HG03432 (cell line): ENCODE results near the gene KIFBP.
A peak's percentile ranks its signal among the peaks of the same experiment; 100 is the strongest.
"Not testable (repeated sequence)": the region's sequence is repeated elsewhere in the genome, so short reads cannot be mapped to it uniquely, and the experiment has no call there.

Source experiments
- ATAC-seq: cut with Tn5 transposase; IDR thresholded peaks from one replicate; pipeline ENCODE4 v1.9.1; 2021; ENCODE audit warnings: mild to moderate bottlenecking, moderate library complexity; ENCODE audit not compliant: unreplicated experiment

Gene KIFBP

DNA sequence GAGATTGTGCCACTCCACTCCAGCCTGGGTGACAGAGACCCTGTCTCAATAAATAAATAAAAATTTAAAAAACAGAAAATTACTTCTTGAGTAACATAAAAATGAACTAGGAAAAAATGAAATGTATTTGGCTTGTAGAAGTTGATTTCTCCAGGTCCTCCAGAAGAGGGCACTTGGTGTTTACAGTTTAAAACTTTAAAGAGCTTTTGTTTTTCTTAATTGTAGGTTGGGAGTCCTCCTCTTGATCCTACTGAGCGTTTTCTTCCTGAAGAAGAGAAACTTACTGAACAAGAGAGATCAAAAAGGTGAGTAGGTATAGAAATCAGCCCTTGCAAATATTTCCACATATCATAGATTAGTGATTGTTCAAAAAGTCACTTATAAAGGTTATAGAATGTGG lies 16.2 kb downstream of the KIFBP start:
- ATAC-seq, result no peak

- ATAC-seq, result no peak
Measured at GRCh38 chr10:69005704-69006485, 17.3 kb downstream of the KIFBP start.

DNA sequence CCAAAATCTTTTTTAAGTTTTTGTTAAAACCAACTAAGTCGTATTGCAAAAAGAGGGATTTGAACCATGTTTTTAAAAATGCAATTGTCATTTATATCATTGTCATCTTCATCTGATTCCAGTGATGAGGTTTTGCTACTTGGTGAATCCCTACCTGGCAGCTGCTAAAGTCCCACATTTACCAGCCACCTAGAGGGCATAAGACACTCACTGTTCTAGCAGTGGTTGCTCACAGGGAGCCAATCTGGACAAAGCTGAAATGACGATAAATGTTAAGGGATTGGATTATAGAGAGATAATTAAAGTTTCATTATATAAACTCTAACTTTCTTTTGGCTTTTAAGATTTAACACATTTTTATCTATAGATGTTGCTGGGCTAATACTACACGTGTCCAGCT lies 18.7 kb downstream of the KIFBP start:
- no peak for ATAC-seq

DNA sequence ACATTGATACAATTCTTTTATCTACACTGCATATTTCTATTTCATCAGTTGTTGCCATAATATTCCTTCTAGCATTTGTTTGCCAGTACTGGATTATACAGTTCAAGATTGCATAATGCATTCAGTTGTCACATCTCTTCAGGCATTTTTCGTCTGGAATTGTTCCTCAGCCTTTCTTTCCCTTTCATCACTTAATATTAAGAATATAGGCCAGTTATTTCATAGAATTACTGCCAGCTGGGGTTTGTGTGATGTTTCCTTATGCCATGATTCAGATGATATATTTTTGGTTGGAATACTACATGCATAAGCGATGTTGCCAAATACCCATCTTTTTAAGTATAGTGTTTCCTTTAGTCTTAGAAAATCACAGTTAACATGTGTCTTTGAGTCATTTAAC lies 20.8 kb downstream of the KIFBP start:
- ATAC-seq, result no peak

- ATAC-seq, result no peak
Measured at GRCh38 chr10:69010151-69010640, 21.6 kb downstream of the KIFBP start.

- not testable (repeated sequence) for ATAC-seq
Measured at GRCh38 chr10:69012778-69013177, 24.2 kb downstream of the KIFBP start.

DNA sequence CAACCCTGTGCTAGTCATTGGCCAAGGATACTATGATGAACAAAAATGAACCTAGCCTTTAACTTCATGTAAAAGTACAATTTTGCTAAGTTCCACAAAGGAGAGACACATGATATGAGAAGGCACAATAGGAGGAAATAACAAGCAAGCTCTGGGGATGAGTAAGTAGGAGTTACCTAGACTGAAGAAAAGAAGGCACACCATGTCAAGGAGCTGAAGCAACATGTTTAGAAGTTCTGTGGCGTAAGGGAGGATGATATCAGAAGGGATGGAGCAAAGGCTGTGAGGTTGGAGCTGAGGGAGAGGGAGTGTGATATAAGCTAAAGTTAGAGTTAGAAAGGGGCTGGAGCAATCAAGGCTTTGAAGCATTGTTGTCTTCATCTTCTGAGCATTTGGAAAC lies 25.6 kb downstream of the KIFBP start:
- no peak for ATAC-seq

DNA sequence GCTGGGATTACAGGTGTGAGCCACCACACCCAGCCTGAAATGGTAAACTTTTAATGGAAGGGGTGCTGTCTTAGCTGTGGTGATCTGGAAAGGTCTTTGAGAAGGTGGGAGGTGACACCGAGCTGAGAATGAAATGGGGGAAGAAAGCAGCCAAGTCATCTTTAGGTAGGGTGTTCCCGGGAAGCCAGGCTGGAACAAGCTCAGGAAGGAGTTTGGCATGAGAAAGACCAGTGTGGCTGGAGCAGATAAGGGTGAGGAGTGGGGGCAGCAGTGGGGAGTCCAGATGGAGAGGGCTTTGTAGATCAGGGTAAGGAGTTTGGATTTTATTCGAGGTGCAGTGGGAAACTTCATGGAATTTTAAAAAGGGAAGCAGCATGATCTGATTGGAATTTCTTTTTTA lies 30.0 kb downstream of the KIFBP start:
- no peak for ATAC-seq

- no peak for ATAC-seq
Measured at GRCh38 chr10:69022611-69023010, 34.0 kb downstream of the KIFBP start.

DNA sequence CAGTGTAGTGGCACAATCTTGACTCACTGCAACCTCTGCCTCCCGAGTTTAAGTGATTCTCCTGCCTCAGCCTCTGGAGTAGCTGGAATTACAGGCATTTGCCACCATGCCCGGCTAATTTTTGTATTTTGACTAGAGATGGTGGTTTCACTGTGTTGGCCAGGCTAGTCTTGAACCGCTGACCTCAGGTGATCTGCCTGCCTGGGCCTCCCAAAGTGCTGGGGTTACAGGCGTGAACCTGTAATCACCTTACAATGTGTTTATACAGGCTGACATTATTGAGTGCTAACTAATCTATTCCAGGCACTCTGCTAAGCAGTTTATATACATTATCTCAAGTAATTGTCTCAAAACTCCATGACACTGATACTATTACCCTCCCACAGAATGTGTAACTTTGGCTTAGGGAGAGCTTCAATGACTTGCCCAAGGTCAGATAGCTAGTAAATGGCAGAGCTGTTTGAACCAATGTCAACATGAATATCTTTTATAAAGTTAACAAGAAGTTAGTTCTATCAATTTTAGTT lies 36.8 kb downstream of the KIFBP start:
- ATAC-seq, result no peak

GRCh38 chr10:69033256-69033655 lies 44.7 kb downstream of the KIFBP start:
- no peak for ATAC-seq

DNA sequence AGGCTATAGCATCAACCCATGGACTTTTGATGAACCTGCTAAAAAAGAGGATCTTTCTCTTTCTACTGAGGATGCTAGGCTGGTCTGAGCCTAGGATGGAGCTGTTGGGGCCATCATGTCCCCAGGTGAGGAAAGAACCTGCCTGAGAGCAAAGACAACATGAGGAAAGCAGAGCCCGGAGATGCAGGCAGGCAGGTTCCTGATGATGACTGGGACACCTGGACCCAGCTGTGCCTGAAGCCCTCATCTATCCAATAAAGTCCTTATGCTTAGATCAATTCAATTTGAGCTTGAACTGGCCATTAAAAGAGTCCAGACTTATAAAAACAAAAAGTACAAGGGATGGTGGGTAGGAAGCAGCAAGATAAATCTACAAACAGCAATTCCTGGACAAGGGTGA lies 48.9 kb downstream of the KIFBP start:
- ATAC-seq, result no peak

GRCh38 chr10:69040904-69041303 lies 52.3 kb downstream of the KIFBP start:
- ATAC-seq, result not testable (repeated sequence)

GRCh38 chr10:69042417-69042816 lies 53.8 kb downstream of the KIFBP start:
- ATAC-seq, result no peak

DNA sequence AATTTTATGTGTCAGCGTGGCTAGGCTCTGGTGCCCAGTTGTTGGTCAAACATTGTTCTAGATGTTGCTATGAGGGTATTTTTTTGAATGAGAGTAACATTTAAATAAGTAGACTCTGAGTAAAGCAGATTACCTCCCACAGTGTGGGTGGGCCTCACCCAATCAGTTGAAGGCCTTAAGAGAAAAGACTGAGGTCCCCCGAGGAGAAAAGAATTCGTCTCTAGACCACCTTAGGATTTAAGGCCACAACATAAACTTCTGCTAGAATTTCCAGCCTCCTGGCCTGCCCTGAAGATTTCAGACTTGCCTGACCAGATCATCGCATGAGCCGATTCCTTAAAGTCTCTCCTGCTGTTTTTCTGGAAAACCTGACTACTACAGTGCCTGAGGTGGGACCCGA lies 54.2 kb downstream of the KIFBP start:
- ATAC-seq, result no peak

DNA sequence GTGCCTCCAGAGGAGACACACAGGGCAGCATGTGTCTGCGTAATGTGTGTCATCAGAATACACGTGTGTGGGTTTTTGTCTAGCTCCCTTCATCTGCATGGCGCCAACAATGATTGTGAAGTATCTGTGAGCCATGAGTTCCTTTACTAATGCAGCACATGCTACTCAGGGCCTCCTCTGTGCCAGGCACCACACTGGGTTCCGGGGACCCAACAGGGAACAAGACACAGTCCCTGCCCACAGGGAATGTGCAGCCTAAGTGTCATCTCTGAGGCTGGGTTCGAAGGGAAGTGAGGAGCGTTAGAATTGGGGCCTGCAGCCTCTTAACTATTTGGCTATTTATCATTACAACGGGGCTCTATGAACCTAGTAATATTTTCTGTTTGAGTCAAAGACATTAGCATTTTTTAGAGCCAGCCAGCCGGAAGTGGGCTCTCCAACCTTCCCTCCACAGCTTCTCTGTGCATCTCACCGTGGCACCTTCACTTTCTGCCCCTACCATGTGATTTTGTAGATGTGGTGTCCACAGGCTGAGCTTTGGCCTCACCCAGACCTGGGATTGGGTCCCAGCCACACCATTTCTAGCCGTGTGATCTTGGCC lies 55.4 kb downstream of the KIFBP start:
- peak; percentile 55 for ATAC-seq

DNA sequence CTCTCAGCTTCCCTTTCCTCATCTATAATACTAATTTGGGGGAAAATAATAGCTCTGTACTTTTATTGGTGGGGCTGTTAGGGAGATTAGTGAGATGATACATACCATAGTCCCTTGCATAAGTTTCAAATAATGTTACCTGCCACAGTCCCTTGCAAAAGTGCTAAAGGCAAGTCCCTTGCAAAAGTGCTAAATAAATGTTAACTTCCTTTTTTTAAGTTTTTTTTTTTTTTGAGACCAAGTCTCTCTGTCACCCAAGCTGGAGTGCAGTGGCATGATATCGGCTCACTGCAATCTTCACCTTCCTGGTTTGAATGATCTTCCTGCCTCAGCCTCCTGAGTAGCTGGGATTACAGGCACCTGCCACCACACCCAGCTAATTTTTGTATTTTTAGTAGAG lies 55.9 kb downstream of the KIFBP start:
- ATAC-seq, result peak; percentile 2

GRCh38 chr10:69045441-69046300 lies 57.1 kb downstream of the KIFBP start:
- ATAC-seq, result peak; percentile 64

DNA sequence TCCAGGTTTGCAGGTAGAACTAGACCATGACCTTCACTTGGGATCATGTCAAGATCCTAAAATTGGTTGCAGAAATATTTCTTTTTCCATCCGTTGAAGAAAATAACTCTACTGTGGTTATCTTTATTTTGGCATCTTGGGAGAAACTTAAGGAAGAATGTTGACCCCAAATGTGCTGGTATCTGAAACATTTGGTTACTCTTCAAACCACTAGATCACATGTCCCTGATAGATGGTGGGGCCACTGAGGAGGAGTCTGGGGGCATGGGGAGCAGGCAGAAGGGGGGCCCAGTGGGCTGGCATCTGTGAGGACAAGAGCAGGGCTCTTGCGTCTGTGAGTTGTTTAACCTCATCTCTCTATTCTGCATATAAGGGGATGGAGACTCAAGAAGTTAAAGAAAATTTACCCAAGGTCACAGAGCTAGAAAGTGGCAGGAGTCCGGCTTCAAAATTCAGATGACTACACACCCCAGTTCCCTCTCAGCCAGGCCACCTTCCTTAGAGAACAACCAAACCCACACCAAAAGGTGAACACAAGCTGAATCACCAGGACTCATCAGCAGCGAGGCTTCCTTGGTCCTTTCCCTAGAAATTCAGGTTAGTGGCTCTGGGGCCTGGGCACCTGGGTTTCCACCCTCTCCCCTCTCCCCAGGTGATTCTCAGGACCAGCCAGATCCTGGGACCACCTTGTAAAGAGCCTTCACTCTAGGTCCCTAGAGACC lies 58.7 kb downstream of the KIFBP start:
- ATAC-seq, result no peak

DNA sequence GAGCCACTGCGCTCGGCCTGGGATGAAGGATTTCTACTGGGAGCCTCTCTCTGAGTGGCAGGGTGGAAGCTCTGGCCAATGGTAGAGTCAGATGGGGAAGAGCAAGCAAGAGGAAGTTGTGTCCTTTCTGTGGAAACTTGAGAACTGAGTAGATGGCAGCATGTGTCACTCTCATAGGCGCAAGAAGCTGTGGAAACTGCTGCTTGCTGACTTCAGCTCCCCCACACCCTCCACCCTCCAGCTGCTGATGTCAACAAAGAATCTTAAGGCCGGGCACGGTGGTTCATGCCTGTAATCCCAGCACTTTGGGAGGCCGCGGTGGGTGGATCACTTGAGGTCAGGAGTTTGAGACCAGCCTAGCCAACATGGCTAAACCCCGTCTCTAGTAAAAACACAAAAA lies 59.5 kb downstream of the KIFBP start:
- no peak for ATAC-seq

DNA sequence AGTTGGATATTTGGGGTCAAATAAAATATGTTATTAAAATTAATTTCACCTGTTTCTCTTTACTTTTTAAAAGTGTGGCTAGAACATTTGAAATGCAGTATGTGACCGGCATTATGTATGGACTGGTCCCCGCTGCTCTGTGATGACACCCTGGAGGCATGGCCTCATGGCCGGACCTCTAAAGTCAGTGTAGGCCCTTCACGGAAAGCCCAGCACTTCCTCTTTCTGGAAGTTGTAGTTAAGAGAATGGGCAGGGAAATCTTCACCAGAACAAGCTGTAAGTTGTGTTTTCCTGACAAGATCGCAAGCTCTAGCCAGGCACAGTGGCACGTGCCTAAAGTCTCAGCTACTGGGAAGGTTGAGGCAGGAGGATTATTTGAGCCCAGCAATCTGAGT lies 61.0 kb downstream of the KIFBP start:
- ATAC-seq, result no peak
